Neuronal stem cell (in vitro differentiated cells): ENCODE results near the gene UGT1A7.
"Not testable (repeated sequence)": the region's sequence is repeated elsewhere in the genome, so short reads cannot be mapped to it uniquely, and the experiment has no call there.

Source experiments
- DNase-seq: peaks from one replicate; pipeline ENCODE4 v3.0.0-alpha.2; 2013; ENCODE audit warnings: low spot score
- H2AFZ ChIP-seq: one replicate; pipeline ENCODE4 v1.6.1; 2013; ENCODE audit warnings: mild to moderate bottlenecking, low read length, inconsistent platforms
- H2AK5ac ChIP-seq: 2 replicates; pipeline ENCODE4 v1.6.1; 2013; ENCODE audit warnings: low read depth, mild to moderate bottlenecking, inconsistent platforms, low read length, moderate library complexity, mixed read lengths
- H2BK120ac ChIP-seq: 2 replicates; pipeline ENCODE4 v1.6.1; 2013; ENCODE audit warnings: low read depth, mild to moderate bottlenecking, inconsistent platforms, low read length, moderate library complexity, mixed read lengths
- H2BK12ac ChIP-seq: one replicate; pipeline ENCODE4 v1.6.1; 2013; ENCODE audit warnings: low read length, inconsistent platforms
- H2BK15ac ChIP-seq: 2 replicates; pipeline ENCODE4 v1.6.1; 2013; ENCODE audit warnings: mild to moderate bottlenecking, low read length, inconsistent platforms, mixed read lengths
- H2BK5ac ChIP-seq: one replicate; pipeline ENCODE4 v1.6.1; 2013; ENCODE audit warnings: inconsistent platforms, mild to moderate bottlenecking, low read length, moderate library complexity
- H3K14ac ChIP-seq: one replicate; pipeline ENCODE4 v1.6.1; 2013; ENCODE audit warnings: low read length, inconsistent platforms
- H3K18ac ChIP-seq: 2 replicates; pipeline ENCODE4 v1.6.1; 2013; ENCODE audit warnings: low read length, inconsistent platforms
- H3K23ac ChIP-seq: 2 replicates; pipeline ENCODE4 v1.6.1; 2013; ENCODE audit warnings: low read depth, mild to moderate bottlenecking, mixed read lengths, low read length, inconsistent platforms; ENCODE audit not compliant: poor library complexity
- H3K27ac ChIP-seq: replicated peaks from 3 replicates; pipeline ENCODE4 v1.5.1; 2013; ENCODE audit warnings: low read length, inconsistent platforms
- H3K27me3 ChIP-seq, 3 experiments: 2 replicates each; pipeline ENCODE4 v1.6.1; 2013; ENCODE audit warnings: low read length in 3 of 3, mild to moderate bottlenecking in 2 of 3, inconsistent platforms in 1 of 3, low read depth in 1 of 3, mixed read lengths in 1 of 3, moderate library complexity in 1 of 3; ENCODE audit not compliant: control insufficient read depth in 3 of 3, insufficient read depth in 3 of 3
- H3K36me3 ChIP-seq, 2 donors: replicated peaks in 1 of 2; 2 replicates each; pipeline ENCODE4 v1.6.1; 2013; ENCODE audit warnings: low read length in 2 of 2; ENCODE audit not compliant: control insufficient read depth in 2 of 2, insufficient read depth in 2 of 2
- H3K4ac ChIP-seq: 2 replicates; pipeline ENCODE4 v1.6.1; 2013; ENCODE audit warnings: inconsistent platforms, mild to moderate bottlenecking, low read length, moderate library complexity
- H3K4me1 ChIP-seq, 2 donors: 1 replicate in 1 of 2; 2 replicates in 1 of 2; pipeline ENCODE4 v1.6.1; 2013; ENCODE audit warnings: low read length in 2 of 2, low read depth in 1 of 2; ENCODE audit not compliant: control insufficient read depth in 2 of 2, insufficient read depth in 1 of 2
- H3K4me2 ChIP-seq: one replicate; pipeline ENCODE4 v1.6.1; 2013; ENCODE audit warnings: mild to moderate bottlenecking, low read length, inconsistent platforms; ENCODE audit not compliant: insufficient read depth, poor library complexity, severe bottlenecking
- H3K4me3 ChIP-seq, 2 donors: 2 replicates each; pipeline ENCODE4 v1.5.1; 2013; ENCODE audit warnings: low read length in 2 of 2, mild to moderate bottlenecking in 2 of 2, inconsistent platforms in 1 of 2, moderate library complexity in 1 of 2
- H3K79me1 ChIP-seq: one replicate; pipeline ENCODE4 v1.6.1; 2013; ENCODE audit warnings: low read depth, mild to moderate bottlenecking, inconsistent platforms, low read length, moderate library complexity
- H3K9ac ChIP-seq: one replicate; pipeline ENCODE4 v1.6.1; 2013; ENCODE audit warnings: mild to moderate bottlenecking, low read depth, low read length, inconsistent platforms; ENCODE audit not compliant: poor library complexity
- H3K9me3 ChIP-seq, 2 donors: replicated peaks in 1 of 2; 2 replicates each; pipeline versions ENCODE3 to v1.6.1; 2013; ENCODE audit warnings: low read length in 2 of 2, mild to moderate bottlenecking in 2 of 2, inconsistent platforms in 1 of 2, low read depth in 1 of 2, mixed read lengths in 1 of 2, moderate library complexity in 1 of 2; ENCODE audit not compliant: control insufficient read depth in 2 of 2, insufficient read depth in 1 of 2
- H4K8ac ChIP-seq: one replicate; pipeline ENCODE4 v1.6.1; 2013; ENCODE audit warnings: low read depth, mild to moderate bottlenecking, inconsistent platforms, low read length, moderate library complexity
- H4K91ac ChIP-seq: one replicate; pipeline ENCODE4 v1.6.1; 2013; ENCODE audit warnings: low read length, low read depth, mild to moderate bottlenecking, inconsistent platforms; ENCODE audit not compliant: poor library complexity
- WGBS, 2 donors: extraction: QIAGEN DNeasy Blood & Tissue Kit; methylation state at CpG; one replicate each; pipeline ENCODE4 v1.1.7; 2013; ENCODE audit warnings: missing lambda C conversion rate in 2 of 2, mixed read lengths in 1 of 2; ENCODE audit not compliant: insufficient read length in 2 of 2, insufficient replicate concordance in 1 of 2; ENCODE audit errors: extremely low coverage in 2 of 2; 5-methylcytosine and 5-hydroxymethylcytosine counted together

The UGT1A7 gene

GRCh38 chr2:233698740-233699139 is 17.0 kb downstream of the UGT1A7 start:
- Histone ChIP-seq H3K9ac (no peak overlapping the region), H4K91ac (no peak overlapping the region), H3K4ac (peak overlapping the region; percentile 13), H3K4me1 (peaks cover 9% of the 10 kb centered on the region in 2 donors), H3K79me1 (no peaks in the 10 kb centered on the region), H3K4me3 (no peak overlapping the region), H4K8ac (no peak overlapping the region), H3K27me3 (no peaks in the 10 kb centered on the region), H2BK12ac (no peak overlapping the region), H3K36me3 (no peaks in the 10 kb centered on the region), H3K27ac (no peak overlapping the region), H2BK15ac (no peak overlapping the region), H2AK5ac (no peak overlapping the region), H3K4me2 (no peak overlapping the region), H2BK5ac (no peak overlapping the region), H2BK120ac (no peak overlapping the region), H2AFZ (no peak overlapping the region), H3K23ac (no peak overlapping the region), H3K9me3 (no peaks in the 10 kb centered on the region), H3K14ac (no peak overlapping the region), H3K18ac (peak overlapping the region; percentile 38)
- no CpG with 5 or more reads among the region's 4 CpGs for WGBS, 2 donors
- no peak for DNase-seq

GRCh38 chr2:233699424-233700027 is 17.8 kb downstream of the UGT1A7 start:
- H2BK12ac ChIP-seq = no peak overlapping the region
- H3K27me3 ChIP-seq = no peaks in the 10 kb centered on the region
- H2BK120ac ChIP-seq = no peak overlapping the region
- no peak overlapping the region for H2BK15ac ChIP-seq
- peaks cover 9% of the 10 kb centered on the region in 2 donors for H3K4me1 ChIP-seq
- peak overlapping the region; percentile 69 for H2AFZ ChIP-seq
- no peak overlapping the region for H3K23ac ChIP-seq
- H2AK5ac ChIP-seq = no peak overlapping the region
- H3K27ac ChIP-seq = peak overlapping the region; percentile 39
- whole genome bisulfite sequencing, 2 donors = no CpG with 5 or more reads among the region's 8 CpGs
- H3K79me1 ChIP-seq = no peaks in the 10 kb centered on the region
- DNase-seq = no peak
- no peaks in the 10 kb centered on the region for H3K9me3 ChIP-seq
- H3K18ac ChIP-seq = no peak overlapping the region
- no peaks in the 10 kb centered on the region for H3K36me3 ChIP-seq
- H3K4me2 ChIP-seq = no peak overlapping the region
- H4K8ac ChIP-seq = no peak overlapping the region
- no peak overlapping the region for H4K91ac ChIP-seq
- H3K14ac ChIP-seq = no peak overlapping the region
- no peak overlapping the region for H3K4me3 ChIP-seq
- H2BK5ac ChIP-seq = no peak overlapping the region
- H3K9ac ChIP-seq = no peak overlapping the region
- H3K4ac ChIP-seq = no peak overlapping the region

- Histone ChIP-seq H3K9me3 (no peaks in the 10 kb centered on the region), H3K79me1 (no peaks in the 10 kb centered on the region), H3K18ac (no peak overlapping the region), H4K8ac (no peak overlapping the region), H3K4me1 (peaks cover 9% of the 10 kb centered on the region in 2 donors), H3K23ac (no peak overlapping the region), H3K14ac (no peak overlapping the region), H3K27ac (peak overlapping the region; percentile 52), H3K9ac (no peak overlapping the region), H2BK12ac (no peak overlapping the region), H3K4me3 (no peak overlapping the region), H3K4ac (no peak overlapping the region), H2BK15ac (no peak overlapping the region), H2AK5ac (no peak overlapping the region), H4K91ac (no peak overlapping the region), H3K4me2 (peak overlapping the region; percentile 13), H3K27me3 (no peaks in the 10 kb centered on the region), H2AFZ (peak overlapping the region; percentile 69), H3K36me3 (no peaks in the 10 kb centered on the region), H2BK5ac (no peak overlapping the region), H2BK120ac (no peak overlapping the region)
- WGBS, 2 donors = no CpG with 5 or more reads among the region's 1 CpG
- peak; percentile 70 for DNase-seq
Measured at GRCh38 chr2:233700028-233700635, 18.4 kb downstream of the UGT1A7 start.

GRCh38 chr2:233700842-233701241 is 19.1 kb downstream of the UGT1A7 start:
- H3K27ac ChIP-seq, H3K4me3 ChIP-seq, H3K4me2 ChIP-seq, H3K36me3 ChIP-seq, H3K9me3 ChIP-seq, H3K4me1 ChIP-seq, H3K4ac ChIP-seq, H2BK120ac ChIP-seq, H2AK5ac ChIP-seq, H4K91ac ChIP-seq, H2BK12ac ChIP-seq, H3K79me1 ChIP-seq, H3K9ac ChIP-seq, H2BK5ac ChIP-seq, H2AFZ ChIP-seq, H4K8ac ChIP-seq, H3K14ac ChIP-seq, H3K18ac ChIP-seq, H3K23ac ChIP-seq, DNase-seq, H3K27me3 ChIP-seq, H2BK15ac ChIP-seq: not testable (repeated sequence)
- no CpG with 5 or more reads among the region's 5 CpGs for WGBS, 2 donors
